Smooth muscle cell (in vitro differentiated cells): Measurements from ENCODE around the gene NUDT21. TPM values are rescaled to one million over a fixed set of nuclear protein-coding genes. Genes with fewer than 3 reads are reported as not detected.
A peak's percentile ranks its signal among the peaks of the same experiment; 100 is the strongest.

Experiments
- DNase-seq: peaks from one replicate; lab custom pipeline; 2025; ENCODE audit not compliant: unreplicated experiment; lab: John Stamatoyannopoulos, UW
- H2AFZ ChIP-seq: fragments of 200-600 bp; sonication (generic); 2 replicates; pipeline ENCODE4 v1.6.0; 2016; ENCODE audit warnings: antibody characterized with exemption, low read depth, mild to moderate bottlenecking
- H3F3A ChIP-seq: fragments of 200-600 bp; sonication (generic); 2 replicates; pipeline ENCODE4 v1.6.0; 2017; ENCODE audit warnings: antibody characterized with exemption, low read depth
- H3K27ac ChIP-seq: fragments of 200-600 bp; sonication (generic); 2 replicates; pipeline ENCODE4 v1.5.1; 2016; ENCODE audit warnings: low read depth, mild to moderate bottlenecking
- H3K27me3 ChIP-seq: fragments of 200-600 bp; sonication (generic); 2 replicates; pipeline ENCODE4 v1.6.1; 2016; ENCODE audit warnings: low read depth, mild to moderate bottlenecking
- H3K36me3 ChIP-seq: fragments of 200-600 bp; sonication (generic); 2 replicates; pipeline ENCODE4 v1.5.1; 2016; ENCODE audit warnings: low read depth
- H3K4me1 ChIP-seq: fragments of 200-600 bp; sonication (generic); 2 replicates; pipeline ENCODE4 v1.5.1; 2016; ENCODE audit warnings: low read depth
- H3K4me2 ChIP-seq: fragments of 200-600 bp; sonication (generic); 2 replicates; pipeline ENCODE4 v1.6.0; 2016; ENCODE audit warnings: mild to moderate bottlenecking
- H3K4me3 ChIP-seq: fragments of 200-600 bp; sonication (generic); 2 replicates; pipeline ENCODE4 v1.5.1; 2016; ENCODE audit warnings: mild to moderate bottlenecking
- H3K79me2 ChIP-seq: fragments of 200-600 bp; sonication (generic); 2 replicates; pipeline ENCODE4 v1.6.0; 2016; ENCODE audit warnings: low read depth, mild to moderate bottlenecking
- H3K9ac ChIP-seq: fragments of 200-600 bp; sonication (generic); 2 replicates; pipeline ENCODE4 v1.6.0; 2016; ENCODE audit warnings: low read depth
- H3K9me3 ChIP-seq: fragments of 200-600 bp; sonication (generic); replicated peaks from 2 replicates; pipeline ENCODE4 v1.5.1; 2016; ENCODE audit warnings: low read depth
- H4K20me1 ChIP-seq: fragments of 200-600 bp; sonication (generic); 2 replicates; pipeline ENCODE4 v1.6.0; 2016; ENCODE audit warnings: low read depth
- WGBS: methylation state at CpG from one replicate; pipeline ENCODE4 v1.1.7; 2016; ENCODE audit warnings: low lambda C conversion rate; 5-methylcytosine and 5-hydroxymethylcytosine counted together
- polyA plus RNA-seq: library from polyadenylated mRNA; unstranded; fragments of >200 nt; fragmentation: Nextera tagmentation; extraction: Ambion mirVana; gene quantifications from 2 replicates; pipeline ENCODE4 v1.2.1, GENCODE V29; 2016
- total RNA-seq: library from RNA; depleted of rRNA; stranded (reverse); fragments of >200 nt; gene quantifications from 2 replicates; pipeline ENCODE4 v1.2.3, GENCODE V29; 2014
- TF ChIP-seq, protein P1 (sequence below): fragments of 200-600 bp; sonication (generic); IDR thresholded peaks from 2 replicates; pipeline ENCODE4 v1.5.1; 2017; ENCODE audit warnings: borderline replicate concordance, mild to moderate bottlenecking, antibody characterized with exemption; ENCODE audit not compliant: insufficient read depth, poor library complexity, severe bottlenecking

NUDT21 gene
- total and polyA plus RNA-seq, 2 experiments from 2014 or later, result 44.4 to 101 TPM

DNA sequence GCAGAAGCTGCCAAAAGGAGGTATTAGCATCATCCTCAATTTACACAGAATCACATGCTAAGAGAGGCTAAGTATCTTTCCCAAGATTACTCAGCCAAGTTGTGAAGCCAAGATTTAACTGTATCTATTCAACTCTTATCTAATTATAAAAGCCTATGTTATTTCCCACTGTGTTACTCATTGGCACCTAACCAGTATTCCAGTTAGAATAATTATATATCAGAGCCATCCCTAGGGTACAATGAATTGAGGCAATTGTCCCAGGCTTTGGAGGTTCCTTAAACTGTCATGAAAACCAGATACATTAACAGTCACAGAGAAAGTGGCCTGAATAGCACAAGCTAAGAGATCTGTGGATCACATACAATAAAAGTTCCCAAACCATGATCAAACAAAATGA lies 14.9 kb downstream of the NUDT21 start:
- Histone ChIP-seq H3K9me3 (no peaks in the 10 kb centered on the region), H3K27me3 (no peaks in the 10 kb centered on the region), H3K9ac (no peak overlapping the region), H3F3A (peaks cover 9% of the 10 kb centered on the region), H3K36me3 (peaks cover 8% of the 10 kb centered on the region), H3K4me1 (no peaks in the 10 kb centered on the region), H3K4me3 (no peak overlapping the region), H3K27ac (no peak overlapping the region), H3K79me2 (peaks cover 14% of the 10 kb centered on the region), H3K4me2 (no peak overlapping the region), H4K20me1 (peaks cover 16% of the 10 kb centered on the region), H2AFZ (no peak overlapping the region)
- DNase-seq, result no peak
- TF ChIP-seq, protein P1, sequence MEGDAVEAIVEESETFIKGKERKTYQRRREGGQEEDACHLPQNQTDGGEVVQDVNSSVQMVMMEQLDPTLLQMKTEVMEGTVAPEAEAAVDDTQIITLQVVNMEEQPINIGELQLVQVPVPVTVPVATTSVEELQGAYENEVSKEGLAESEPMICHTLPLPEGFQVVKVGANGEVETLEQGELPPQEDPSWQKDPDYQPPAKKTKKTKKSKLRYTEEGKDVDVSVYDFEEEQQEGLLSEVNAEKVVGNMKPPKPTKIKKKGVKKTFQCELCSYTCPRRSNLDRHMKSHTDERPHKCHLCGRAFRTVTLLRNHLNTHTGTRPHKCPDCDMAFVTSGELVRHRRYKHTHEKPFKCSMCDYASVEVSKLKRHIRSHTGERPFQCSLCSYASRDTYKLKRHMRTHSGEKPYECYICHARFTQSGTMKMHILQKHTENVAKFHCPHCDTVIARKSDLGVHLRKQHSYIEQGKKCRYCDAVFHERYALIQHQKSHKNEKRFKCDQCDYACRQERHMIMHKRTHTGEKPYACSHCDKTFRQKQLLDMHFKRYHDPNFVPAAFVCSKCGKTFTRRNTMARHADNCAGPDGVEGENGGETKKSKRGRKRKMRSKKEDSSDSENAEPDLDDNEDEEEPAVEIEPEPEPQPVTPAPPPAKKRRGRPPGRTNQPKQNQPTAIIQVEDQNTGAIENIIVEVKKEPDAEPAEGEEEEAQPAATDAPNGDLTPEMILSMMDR, result no peak

DNA sequence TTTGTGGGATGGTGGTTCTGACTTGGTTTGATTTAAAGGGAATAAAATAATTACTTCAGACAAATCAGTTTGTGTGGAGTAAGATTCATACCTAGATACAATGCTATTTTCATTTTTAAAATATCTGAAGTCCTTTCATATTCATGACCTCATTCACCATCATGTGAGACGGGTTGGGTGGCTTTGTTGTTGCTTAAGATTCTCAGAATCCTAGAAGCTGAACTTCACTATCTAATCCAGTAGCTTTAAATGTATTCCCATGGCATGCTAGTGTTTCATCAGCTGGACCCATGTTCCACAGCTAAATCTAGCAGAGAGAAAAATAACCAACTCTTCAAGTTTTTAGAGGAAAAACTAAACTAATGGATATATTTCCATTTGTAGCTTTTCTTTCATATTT lies 23.0 kb downstream of the NUDT21 start:
- Histone ChIP-seq H3K79me2 (peaks cover 14% of the 10 kb centered on the region), H3K36me3 (peaks cover 6% of the 10 kb centered on the region), H3K27me3 (no peaks in the 10 kb centered on the region), H3K27ac (peak overlapping the region; percentile 45), H3K9me3 (no peaks in the 10 kb centered on the region), H3F3A (peaks cover 40% of the 10 kb centered on the region), H3K9ac (no peak overlapping the region), H3K4me1 (peaks cover 11% of the 10 kb centered on the region), H2AFZ (no peak overlapping the region), H3K4me2 (no peak overlapping the region), H4K20me1 (peaks cover 24% of the 10 kb centered on the region), H3K4me3 (no peak overlapping the region)
- TF ChIP-seq, protein P1, result no peak
- WGBS, result 48% methylated on average over 1 of the region's 1 CpG
- DNase-seq, result no peak

DNA sequence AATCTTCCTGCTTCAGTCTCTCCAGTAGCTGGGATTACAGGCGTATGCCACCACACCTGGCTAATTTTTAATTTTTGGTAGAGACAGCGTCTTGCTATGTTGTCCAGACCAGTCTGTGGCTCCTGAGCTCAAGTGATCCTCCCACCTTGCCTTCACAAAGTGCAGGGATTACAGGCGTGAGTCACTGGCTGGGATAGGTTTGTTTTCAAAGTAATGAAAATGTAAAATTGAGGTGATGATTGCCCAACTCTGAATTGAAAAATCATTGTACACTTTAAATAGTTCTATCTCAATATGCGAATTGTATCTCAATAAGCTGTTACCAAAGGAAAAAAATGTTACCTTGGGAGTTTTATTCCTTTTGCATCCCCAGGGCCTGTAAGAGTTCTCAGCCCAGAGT lies 24.5 kb downstream of the NUDT21 start:
- peak overlapping the region; percentile 45 for H3K27ac ChIP-seq
- H4K20me1 ChIP-seq, result peaks cover 40% of the 10 kb centered on the region
- H3K36me3 ChIP-seq, result peaks cover 6% of the 10 kb centered on the region
- peaks cover 29% of the 10 kb centered on the region for H3K79me2 ChIP-seq
- whole genome bisulfite sequencing, result 80% methylated on average over 4 of the region's 4 CpGs
- H3K27me3 ChIP-seq, result no peaks in the 10 kb centered on the region
- DNase-seq, result no peak
- no peak overlapping the region for H2AFZ ChIP-seq
- TF ChIP-seq, protein P1, result no peak
- no peak overlapping the region for H3K9ac ChIP-seq
- H3F3A ChIP-seq, result peaks cover 31% of the 10 kb centered on the region
- H3K4me1 ChIP-seq, result peaks cover 19% of the 10 kb centered on the region
- no peak overlapping the region for H3K4me3 ChIP-seq
- H3K9me3 ChIP-seq, result no peaks in the 10 kb centered on the region
- H3K4me2 ChIP-seq, result no peak overlapping the region

DNA sequence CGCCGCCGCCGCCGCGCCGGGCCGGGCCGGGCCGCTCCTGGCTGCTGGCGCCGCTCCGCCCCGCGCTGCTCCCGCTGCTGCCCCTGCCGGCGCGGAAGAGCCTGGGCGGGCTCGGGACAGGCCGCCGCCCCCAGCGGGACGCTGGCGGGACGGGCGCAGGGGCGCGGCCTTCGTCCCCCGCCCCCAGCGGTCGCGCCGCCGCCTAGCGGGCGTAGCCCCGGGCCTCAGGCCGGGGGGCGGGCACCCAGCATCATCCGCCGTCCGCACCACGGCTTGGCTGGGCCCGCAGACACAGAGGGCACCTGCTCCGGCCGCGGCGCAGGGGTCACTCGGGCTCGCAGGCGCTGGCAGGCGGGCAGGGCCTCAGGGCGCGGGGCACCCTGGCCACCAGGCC lies 25.7 kb downstream of the NUDT21 start, which contains the start of gene AMFR:
AMFR (minus strand) TSS at position 107 of the 394 bp plus-strand sequence. CDS start 218 bp downstream, outside the sequence.
- Histone ChIP-seq H3K36me3 (peaks cover 4% of the 10 kb centered on the region), H3K9me3 (no peaks in the 10 kb centered on the region), H3F3A (peaks cover 31% of the 10 kb centered on the region), H3K4me3 (peak within 1 kb of the TSS; percentile 93), H4K20me1 (peaks cover 51% of the 10 kb centered on the region), H2AFZ (peak within 1 kb of the TSS; percentile 70), H3K79me2 (peaks cover 41% of the 10 kb centered on the region), H3K27ac (peak within 1 kb of the TSS; percentile 21), H3K27me3 (no peaks in the 10 kb centered on the region), H3K9ac (peak within 1 kb of the TSS; percentile 76), H3K4me1 (peaks cover 19% of the 10 kb centered on the region), H3K4me2 (peak within 1 kb of the TSS; percentile 96)
- WGBS, result 3% methylated on average over 38 of the region's 57 CpGs
- DNase-seq, result no peak
- TF ChIP-seq, protein P1, result peak; percentile 37
